Tibial nerve (tissue), 3 donors: ENCODE results near the gene CTPS2.

Experiments used
- CTCF ChIP-seq, 5 experiments: fragments of 200-600 bp in 3 of 5; fragments of 450-650 bp in 2 of 5; sonication (generic) in 3 of 5; IDR thresholded peaks; one replicate each; pipeline ENCODE4 v1.5.1; 2016 to 2019; ENCODE audit warnings: antibody characterized with exemption in 5 of 5, mild to moderate bottlenecking in 3 of 5, moderate library complexity in 2 of 5
- POLR2A ChIP-seq, 2 donors: fragments of 450-650 bp; IDR thresholded peaks; one replicate each; pipeline ENCODE4 v1.6.1; 2017; ENCODE audit warnings: antibody characterized with exemption in 2 of 2, mild to moderate bottlenecking in 2 of 2, moderate library complexity in 2 of 2

GRCh38 chrX:16662402-16662801 lies 50.1 kb downstream of the CTPS2 start:
- TF ChIP-seq CTCF (IDR thresholded peaks at IDR 0.05) (no peak), POLR2A (IDR thresholded peaks at IDR 0.05) (no peak)
